CD1c-positive myeloid dendritic cell (primary cell): Measurements from ENCODE around the gene ATXN7.

Experiments used
- DNase-seq: peaks from one replicate; pipeline ENCODE4 v3.0.0-alpha.2; 2016; ENCODE audit errors: extremely low spot score

The ATXN7 gene

GRCh38 chr3:63964681-63965485, 101.2 kb downstream of the ATXN7 start:
- DNase-seq: no peak

GRCh38 chr3:63966007-63966406, 102.3 kb downstream of the ATXN7 start:
- DNase-seq: peak; percentile 27

GRCh38 chr3:63966871-63967270, 103.2 kb downstream of the ATXN7 start:
- no peak for DNase-seq

DNA sequence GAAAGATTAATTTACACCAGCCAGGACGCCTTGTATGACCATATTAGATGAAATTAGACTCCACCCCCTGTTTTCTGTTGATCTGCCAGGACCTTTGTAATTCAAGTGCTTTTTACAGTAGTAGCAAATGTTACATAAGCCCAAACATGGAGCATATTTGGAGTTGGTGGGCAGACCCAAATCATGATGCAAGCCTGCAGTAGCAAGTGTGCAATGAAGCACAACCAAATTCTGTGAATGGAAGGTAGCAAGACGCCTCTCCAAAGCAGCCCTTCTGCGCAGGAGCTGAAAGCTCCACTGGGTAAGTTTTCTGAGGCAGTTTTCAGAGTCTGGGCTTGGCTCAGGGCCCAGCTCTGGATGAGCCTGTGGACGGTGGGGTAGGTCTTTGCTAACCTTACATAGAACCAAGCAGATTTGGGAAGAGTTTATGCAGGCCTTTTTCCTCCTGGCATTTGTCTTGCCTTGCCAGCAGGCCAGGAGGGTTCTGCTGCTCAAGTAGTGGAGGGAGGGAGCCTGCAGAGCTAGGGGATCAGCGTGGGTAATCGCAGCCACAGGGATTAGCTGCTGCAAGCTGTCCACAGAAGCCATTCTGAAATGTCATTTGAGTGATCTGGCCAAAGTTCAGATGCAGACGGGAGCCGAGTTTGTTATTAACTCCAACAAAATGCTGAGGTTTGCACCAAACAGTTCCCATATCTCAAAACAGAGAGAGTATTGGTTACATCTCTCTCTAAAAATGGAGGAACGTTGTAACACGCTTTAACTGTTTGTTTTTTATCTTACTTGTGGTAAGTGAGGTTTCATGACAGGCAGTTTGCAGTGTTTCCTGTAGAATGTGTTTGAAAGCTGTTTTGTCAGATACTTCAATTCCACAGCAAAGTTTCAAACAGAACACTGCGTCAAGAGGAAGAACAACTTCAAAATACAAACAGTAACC, 104.3 kb downstream of the ATXN7 start:
- DNase-seq: peak; percentile 41

- DNase-seq: no peak
Observed at GRCh38 chr3:63968612-63969350, 105.1 kb downstream of the ATXN7 start.

DNA sequence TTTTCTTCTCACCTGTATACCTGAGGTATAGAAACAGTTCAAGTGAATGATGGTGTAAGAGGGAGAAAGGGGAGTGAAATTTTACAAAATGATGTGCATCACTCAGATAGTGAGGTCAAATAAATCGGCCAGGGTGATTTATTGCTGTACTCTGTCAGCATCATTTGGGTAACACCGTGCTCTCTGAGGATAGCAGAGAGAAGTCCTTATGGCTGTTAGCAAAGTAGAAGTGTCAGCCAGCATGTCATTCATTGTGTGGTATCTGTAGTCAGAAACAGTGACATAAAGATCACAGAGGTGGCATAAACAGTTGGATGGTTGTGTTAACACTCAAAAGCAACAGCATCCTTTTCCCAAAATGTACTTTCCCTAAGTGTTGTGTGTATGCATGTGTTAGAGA, 106.2 kb downstream of the ATXN7 start:
- DNase-seq: no peak

- no peak for DNase-seq
Observed at GRCh38 chr3:63970631-63971475, 107.2 kb downstream of the ATXN7 start.

DNA sequence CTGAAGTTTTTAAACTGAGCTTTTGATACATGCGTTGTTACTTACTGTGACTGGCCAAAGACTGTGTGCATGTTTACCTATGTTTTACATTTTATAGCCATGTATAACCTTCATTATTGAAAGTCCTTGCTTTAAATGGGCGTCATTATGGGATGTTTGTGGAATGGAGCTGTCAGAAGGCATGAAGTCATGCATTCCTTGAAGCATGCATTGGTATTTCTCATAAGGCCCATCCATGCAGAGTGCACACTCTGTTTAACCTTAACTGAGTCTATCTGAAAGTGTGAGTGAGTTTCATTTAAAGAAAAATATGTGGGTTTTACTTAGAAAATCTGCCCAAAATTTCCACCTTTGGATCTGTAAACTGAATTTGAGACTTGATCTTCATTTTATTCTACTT, 108.5 kb downstream of the ATXN7 start:
- no peak for DNase-seq

GRCh38 chr3:63972987-63973386, 109.3 kb downstream of the ATXN7 start:
- DNase-seq: no peak

GRCh38 chr3:63973406-63973805, 109.7 kb downstream of the ATXN7 start:
- no peak for DNase-seq

- no peak for DNase-seq
Observed at GRCh38 chr3:63974451-63974850, 110.8 kb downstream of the ATXN7 start.

GRCh38 chr3:63975723-63976122, 112.1 kb downstream of the ATXN7 start:
- no peak for DNase-seq

DNA sequence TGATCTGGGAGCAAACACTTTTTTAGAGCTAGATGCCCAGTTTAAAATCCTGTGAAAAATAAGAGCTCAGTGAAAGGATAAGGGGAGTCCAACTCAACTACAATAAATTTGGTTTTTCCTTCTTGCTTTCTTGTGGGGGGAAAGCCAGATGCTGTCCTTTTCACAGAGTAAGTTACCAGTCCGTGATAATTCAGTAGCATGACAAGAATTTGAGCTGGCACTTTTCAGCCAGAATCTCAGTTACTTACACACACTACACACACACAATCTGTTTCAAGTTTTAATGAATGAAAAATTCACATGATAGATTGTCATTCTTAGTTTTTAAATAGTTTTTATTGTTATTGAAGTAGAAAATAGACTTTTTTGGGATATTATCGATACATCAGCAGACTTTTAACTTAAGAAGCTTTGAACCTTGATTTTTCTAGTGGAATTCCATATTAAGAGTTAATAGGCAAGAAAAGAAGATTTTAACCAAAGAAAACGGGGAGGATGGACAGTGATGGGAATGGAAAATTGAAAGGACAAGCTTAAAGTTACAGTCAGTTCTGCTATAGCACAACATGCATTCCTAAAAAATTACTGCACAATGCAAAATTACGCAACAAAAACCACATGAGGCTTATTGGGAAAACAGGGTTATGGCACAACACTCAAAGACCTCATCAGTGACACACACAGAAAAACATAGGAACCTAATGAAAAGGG, 112.6 kb downstream of the ATXN7 start:
- peak; percentile 86 for DNase-seq

- DNase-seq: no peak
Observed at GRCh38 chr3:63976872-63977200, 113.2 kb downstream of the ATXN7 start.

DNA sequence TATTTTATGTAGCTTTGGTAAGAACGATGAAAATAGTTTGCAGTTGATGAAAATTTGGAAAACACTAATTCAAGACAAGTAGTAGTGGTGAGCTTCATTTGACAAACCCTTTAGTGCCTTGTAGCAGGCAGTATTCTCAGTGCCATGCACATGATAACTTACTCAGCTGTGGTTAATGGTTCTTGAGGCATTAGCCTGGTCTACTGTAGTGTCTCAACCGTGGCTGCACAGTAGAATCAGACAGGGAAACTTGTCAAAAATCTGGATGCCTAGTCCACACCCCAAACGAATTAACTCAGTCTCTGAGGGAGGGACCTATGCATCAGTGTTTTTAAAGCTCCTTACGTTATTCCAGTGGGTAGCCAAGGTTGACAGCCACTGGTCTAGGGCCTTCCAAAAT, 114.2 kb downstream of the ATXN7 start:
- DNase-seq: no peak

DNA sequence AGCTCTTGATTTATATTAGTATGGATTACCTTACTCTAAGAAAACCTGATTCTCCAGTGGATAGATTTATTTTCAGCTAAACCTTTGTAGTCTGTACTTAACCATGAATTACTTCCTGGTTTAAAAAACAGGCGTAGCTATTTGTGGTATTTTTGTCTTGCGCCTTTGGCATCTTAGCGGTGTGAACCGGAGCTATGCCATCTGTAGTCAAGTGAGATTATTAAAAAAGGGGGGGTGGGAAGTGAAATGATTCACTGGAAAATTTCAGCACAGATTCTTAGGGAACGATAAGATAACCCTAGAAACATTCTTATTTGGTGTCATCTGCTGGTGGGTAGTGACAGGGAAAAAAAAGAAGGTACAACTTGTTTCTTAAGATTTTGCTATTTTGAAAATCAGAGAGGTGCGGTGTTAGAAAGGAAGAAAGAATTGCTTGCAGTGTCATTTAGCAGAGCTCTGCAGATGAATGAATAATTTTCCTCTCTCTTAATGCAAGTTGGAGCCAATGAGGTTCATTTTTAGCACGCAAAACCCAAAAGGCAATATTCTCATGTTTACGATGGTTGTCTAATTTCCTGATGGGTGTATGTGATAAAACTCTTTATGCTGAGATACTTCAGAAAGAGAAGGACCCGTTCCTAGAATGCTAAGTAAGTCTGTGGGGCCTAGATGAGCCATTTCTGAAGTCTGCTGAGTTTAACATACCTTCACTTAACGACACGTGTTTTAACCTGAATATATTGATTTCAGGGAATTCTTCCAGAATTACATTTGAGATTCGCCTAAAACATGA, 115.6 kb downstream of the ATXN7 start:
- peak; percentile 40 for DNase-seq

DNA sequence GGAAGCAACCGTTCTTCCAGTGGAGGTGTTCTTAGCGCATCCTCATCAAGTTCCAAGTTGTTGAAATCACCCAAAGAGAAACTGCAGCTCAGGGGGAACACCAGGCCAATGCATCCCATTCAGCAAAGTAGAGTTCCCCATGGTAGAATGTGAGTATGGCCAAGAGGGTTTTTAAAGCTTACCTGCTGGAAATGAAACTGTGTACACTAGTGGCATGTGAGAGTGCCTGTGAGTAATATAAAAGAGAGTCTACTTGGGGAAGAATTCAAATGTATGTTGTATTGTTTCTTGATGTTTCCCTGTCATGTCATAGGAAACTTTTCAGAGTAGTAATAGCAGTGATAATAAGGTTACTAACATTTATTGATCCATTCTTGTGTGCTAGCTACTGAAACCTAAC, 116.4 kb downstream of the ATXN7 start:
- no peak for DNase-seq

GRCh38 chr3:63980830-63981498, 117.3 kb downstream of the ATXN7 start:
- no peak for DNase-seq

DNA sequence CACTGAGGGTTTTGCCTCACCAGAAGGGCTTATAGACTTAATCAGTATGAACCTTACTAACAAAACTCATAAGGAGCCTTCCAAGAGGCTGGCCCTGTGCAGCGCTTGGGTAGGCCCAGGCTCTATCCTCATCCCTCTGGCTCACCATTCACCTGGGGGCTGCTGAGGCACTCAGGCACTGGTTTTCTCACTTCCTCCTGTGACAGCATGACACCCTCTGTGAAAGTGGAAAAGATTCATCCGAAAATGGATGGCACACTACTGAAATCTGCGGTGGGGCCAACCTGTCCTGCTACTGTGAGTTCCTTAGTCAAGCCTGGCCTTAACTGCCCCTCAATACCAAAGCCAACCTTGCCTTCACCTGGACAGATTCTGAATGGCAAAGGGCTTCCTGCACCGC, 118.3 kb downstream of the ATXN7 start:
- no peak for DNase-seq
